ENCODE measurements around the gene SETD3.

DNA sequence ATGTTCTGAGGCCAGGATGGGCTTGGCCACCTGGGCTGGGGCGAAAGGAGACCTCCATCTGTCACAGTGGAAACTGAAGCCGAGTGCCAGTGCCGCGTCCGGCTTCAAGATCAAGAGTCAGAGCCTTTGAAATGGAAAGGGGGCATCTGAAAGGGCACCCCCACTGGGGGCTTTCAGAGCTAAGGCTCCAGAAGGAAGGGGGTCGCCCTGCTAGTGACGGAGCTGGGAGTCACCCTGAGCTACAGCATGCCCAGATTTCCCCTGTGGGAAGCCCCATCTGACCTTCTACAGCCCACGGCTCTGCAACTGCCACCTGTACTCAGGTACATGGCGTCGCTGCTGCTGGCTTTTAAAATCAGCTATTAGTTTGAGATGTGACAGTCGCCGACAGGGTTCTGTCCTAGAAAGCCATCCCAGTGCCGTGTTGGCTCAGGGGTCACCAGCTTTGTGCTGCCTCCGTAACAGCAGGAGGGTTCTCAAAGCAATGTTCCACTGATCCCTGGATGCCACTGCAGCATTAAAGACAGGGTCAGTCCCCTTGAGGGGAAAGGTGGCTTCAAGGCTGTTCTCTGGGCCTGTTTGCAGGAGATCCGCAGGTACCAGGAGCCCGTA is 32.0 kb upstream of the SETD3 start:
- TF ChIP-seq, protein P1, sequence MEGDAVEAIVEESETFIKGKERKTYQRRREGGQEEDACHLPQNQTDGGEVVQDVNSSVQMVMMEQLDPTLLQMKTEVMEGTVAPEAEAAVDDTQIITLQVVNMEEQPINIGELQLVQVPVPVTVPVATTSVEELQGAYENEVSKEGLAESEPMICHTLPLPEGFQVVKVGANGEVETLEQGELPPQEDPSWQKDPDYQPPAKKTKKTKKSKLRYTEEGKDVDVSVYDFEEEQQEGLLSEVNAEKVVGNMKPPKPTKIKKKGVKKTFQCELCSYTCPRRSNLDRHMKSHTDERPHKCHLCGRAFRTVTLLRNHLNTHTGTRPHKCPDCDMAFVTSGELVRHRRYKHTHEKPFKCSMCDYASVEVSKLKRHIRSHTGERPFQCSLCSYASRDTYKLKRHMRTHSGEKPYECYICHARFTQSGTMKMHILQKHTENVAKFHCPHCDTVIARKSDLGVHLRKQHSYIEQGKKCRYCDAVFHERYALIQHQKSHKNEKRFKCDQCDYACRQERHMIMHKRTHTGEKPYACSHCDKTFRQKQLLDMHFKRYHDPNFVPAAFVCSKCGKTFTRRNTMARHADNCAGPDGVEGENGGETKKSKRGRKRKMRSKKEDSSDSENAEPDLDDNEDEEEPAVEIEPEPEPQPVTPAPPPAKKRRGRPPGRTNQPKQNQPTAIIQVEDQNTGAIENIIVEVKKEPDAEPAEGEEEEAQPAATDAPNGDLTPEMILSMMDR (IDR thresholded peaks at IDR 0.05) = no peak
- TF ChIP-seq ZFX (IDR thresholded peaks at IDR 0.05; ENCODE audit: borderline replicate concordance) = no peak

Data from 22Rv1 (cell line).